RKO (cell line): ENCODE data around the gene SLC6A3.
"Not testable (repeated sequence)": the region's sequence is repeated elsewhere in the genome, so short reads cannot be mapped to it uniquely, and the experiment has no call there.

ENCODE experiments used
- DNase-seq: peaks from one replicate; pipeline ENCODE4 v3.0.0-alpha.2; 2016; ENCODE audit warnings: low spot score

Gene SLC6A3

GRCh38 chr5:1440098-1440493 lies 5.1 kb downstream of the SLC6A3 start:
- DNase-seq, result no peak

- no peak for DNase-seq
Observed at GRCh38 chr5:1439388-1440097, 5.7 kb downstream of the SLC6A3 start.

DNA sequence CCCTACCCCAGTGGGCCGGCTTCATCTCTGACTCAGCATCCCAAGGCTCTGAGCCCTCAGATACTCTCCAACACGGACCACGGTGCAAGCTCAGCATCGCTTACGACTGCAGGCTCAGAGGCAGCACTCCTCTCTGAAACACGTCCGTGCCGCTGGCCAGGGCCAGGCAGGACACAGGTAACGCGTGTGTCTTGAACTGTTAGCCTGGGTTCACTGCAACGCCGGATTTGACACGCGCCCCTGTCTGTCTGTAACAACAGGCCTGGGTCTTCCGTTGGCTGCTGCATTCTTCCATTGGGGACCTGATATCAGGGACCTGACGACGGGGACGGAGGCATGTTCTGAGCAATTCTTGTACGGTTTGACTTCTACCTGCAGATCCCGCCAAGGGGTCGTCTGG lies 6.4 kb downstream of the SLC6A3 start:
- no peak for DNase-seq

DNA sequence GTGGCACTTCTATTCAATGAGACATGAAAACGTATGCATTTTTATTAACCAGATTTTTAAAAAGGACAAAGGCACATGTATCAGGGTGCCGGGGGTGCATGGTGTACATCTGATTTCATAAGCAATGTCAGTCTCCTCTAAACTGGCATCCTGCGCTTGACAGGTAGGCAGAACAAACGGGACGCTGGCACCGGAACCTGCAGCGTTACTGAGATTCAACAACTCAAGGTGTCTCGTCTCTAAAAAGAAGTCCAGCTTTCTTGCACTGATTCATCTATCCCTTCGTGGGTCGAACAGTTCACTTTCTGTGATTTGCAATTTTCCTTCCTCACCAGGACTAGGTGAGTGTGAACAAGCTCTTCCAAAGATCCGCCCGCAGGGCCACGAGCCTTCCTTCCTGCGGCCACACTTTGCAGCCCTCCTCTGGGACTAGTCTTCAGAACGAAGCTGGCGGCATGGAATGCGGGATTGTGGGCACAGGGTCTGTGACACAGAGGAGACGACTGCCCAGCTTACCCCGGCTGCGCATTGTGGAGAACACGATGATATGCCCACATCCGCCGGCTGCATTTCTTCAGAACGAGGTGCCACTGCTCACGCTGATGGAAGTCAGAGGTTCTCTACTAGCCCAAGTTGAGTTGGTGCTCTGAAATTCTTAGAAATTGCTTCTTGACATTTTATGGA lies 7.2 kb downstream of the SLC6A3 start:
- no peak for DNase-seq

DNA sequence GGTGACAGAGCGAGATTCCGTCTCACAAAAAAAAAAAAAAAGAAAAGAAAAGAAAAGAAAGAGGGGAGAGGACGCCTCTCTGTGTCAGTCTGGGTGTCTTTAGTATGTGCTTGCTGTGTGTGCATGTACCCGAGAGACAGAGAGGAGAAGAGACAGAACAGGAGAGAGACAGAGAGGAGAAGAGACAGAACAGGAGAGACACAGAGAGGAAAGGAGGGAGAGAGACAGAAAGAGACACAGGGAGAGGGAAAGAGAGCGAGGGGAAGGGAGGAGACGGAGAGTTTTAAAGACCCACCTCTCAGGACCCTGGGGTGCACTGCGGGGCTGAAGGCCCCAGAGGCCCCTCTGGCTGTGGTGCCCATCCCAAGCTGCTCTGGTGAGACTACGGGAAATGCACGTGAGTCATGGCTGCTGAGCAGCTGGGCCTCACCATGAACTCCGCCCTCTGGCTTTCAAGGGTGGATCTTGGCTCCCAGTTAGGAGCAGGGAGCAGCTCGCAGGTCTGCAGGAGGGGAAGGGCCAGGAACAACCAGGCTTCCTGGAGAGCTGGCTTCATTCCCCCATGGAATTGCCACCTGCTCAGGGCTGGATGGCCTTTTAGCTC lies 7.9 kb downstream of the SLC6A3 start:
- DNase-seq, result peak; percentile 62

- no peak for DNase-seq
Observed at GRCh38 chr5:1436681-1437080, 8.6 kb downstream of the SLC6A3 start.

GRCh38 chr5:1436036-1436435 lies 9.2 kb downstream of the SLC6A3 start:
- no peak for DNase-seq

- DNase-seq, result no peak
Observed at GRCh38 chr5:1435369-1435768, 9.9 kb downstream of the SLC6A3 start.

- DNase-seq, result no peak
Observed at GRCh38 chr5:1432296-1432695, 12.9 kb downstream of the SLC6A3 start.

- no peak for DNase-seq
Observed at GRCh38 chr5:1431896-1432295, 13.3 kb downstream of the SLC6A3 start.

- DNase-seq, result no peak
Observed at GRCh38 chr5:1431021-1431811, 14.0 kb downstream of the SLC6A3 start.

DNA sequence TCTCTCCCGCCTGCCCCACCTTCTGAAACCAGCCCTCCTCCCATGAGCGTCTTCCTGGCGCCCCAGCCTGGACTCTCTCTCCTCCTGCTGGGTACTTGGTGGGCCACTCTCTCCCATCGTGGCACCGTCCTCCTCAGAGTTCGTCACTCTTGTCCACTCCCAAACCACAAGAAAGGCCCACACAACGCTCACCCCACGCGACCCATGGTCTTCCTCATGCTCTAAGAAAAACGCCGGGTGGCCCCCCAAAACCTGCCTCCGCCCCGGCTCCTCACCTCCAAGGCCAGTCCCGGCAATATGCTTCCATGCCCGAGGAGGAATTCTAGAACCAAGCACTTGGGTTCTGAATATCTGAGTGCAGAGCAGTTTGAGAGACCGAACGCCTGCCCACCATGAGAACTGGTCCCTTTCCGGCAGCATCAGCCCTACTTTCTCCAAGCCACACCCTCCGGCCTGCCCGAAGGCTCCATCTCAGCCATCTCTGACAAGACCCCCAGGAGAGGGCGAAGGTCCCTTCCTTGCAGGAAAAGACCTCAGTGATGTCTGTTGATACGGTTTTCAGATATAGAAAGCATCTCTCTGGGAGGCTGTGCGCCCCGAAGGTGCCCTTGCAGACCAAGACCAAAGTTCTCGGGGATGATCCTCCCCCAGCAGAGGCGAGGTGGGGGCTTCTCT lies 15.0 kb downstream of the SLC6A3 start:
- no peak for DNase-seq

GRCh38 chr5:1429496-1429895 lies 15.7 kb downstream of the SLC6A3 start:
- DNase-seq, result no peak

DNA sequence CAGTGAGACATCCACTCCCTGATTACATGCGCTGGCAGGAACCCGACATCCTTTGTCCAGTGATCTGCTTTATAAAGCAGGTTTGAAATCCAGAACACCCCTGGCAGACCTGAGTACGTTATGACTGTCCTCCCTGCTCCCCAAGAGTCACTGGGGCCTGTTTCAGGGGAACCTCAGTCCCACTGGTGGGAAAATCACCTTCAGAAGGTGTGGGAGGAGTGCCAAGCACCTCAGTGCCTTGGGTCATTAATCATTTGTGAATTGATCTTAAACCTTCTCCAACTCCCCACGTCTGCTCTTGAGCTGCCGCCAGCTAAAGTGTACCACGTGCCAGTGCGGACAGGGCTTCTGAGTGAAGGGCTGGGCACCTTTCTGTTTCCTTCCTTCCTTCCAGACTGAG lies 16.2 kb downstream of the SLC6A3 start:
- no peak for DNase-seq

- DNase-seq, result no peak
Observed at GRCh38 chr5:1428107-1428506, 17.1 kb downstream of the SLC6A3 start.

DNA sequence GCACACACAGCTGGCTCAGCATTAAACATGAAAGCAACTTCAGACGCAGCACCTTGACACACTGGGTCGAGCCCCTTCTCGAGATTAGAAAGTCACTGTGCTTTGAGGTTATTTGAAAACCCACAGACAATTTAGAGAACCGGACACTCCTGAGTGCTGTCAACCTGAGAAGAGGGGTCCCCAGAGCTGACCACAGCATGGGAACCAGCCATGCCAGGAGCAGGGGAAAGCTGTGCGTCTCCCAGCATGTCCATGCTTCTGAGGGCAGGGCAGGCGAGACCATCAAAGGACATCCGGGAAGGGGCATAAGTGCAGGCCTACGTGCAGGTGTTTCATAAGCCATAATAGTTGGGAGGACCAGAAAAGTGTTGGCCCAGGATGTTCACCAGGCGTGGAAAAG lies 20.5 kb downstream of the SLC6A3 start:
- DNase-seq, result no peak

DNA sequence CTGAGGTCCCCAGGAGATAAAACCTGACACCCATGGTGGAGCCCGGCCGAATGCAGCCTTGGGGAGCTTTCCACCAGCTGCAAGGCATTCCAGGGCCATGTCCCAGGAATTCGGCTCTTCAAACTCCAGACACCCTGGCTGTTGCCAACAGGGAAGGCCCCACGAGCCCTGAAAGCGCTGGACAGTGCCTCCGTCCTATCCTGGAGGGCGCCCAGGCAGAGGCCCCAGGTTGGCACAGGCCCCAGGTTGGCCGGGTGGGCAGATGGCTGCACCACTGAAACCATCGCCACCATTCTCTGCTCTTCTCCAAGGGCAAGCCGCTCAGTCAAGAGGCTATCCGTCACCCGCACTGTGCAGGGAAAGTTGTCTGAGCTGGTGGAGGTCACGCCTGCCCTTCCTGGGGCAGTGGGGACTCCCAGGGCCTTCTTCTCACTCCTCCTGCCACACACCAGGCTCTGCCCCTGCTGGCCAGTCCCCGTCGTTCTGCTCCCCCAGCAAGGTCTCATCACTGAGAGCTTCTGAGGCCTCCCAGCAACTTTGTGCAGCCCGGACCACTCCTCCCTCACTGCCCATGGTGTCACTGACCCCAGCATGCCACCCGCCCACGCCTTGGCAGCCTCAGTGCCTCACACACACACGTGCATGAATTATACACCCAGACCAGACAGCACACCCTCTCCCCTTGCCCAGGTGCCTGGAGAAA lies 21.2 kb downstream of the SLC6A3 start:
- no peak for DNase-seq

GRCh38 chr5:1422522-1422921 lies 22.7 kb downstream of the SLC6A3 start:
- not testable (repeated sequence) for DNase-seq

GRCh38 chr5:1421521-1422341 lies 23.5 kb downstream of the SLC6A3 start:
- no peak for DNase-seq
